Mesodermal cell (in vitro differentiated cells): ENCODE results near the gene FGD3. TPM values are rescaled to one million over a fixed set of nuclear protein-coding genes. Genes with fewer than 3 reads are reported as not detected.
"Not testable (repeated sequence)": the region's sequence is repeated elsewhere in the genome, so short reads cannot be mapped to it uniquely, and the experiment has no call there.

Source experiments
- H3K27ac ChIP-seq: 2 replicates; pipeline ENCODE4 v1.7.0; 2013; ENCODE audit warnings: mild to moderate bottlenecking, low read depth, low read length, moderate library complexity; ENCODE audit not compliant: severe bottlenecking
- H3K36me3 ChIP-seq: 2 replicates; pipeline ENCODE4 v1.7.1; 2013; ENCODE audit warnings: mild to moderate bottlenecking, low read length, moderate library complexity; ENCODE audit not compliant: control insufficient read depth, insufficient read depth
- H3K4me1 ChIP-seq: one replicate; pipeline ENCODE4 v1.7.1; 2013; ENCODE audit warnings: mild to moderate bottlenecking, low read length; ENCODE audit not compliant: insufficient read depth, control insufficient read depth, poor library complexity, severe bottlenecking
- H3K4me3 ChIP-seq: 2 replicates; pipeline ENCODE4 v1.7.0; 2013; ENCODE audit warnings: low read length, control low read depth, mild to moderate bottlenecking; ENCODE audit not compliant: insufficient read depth, poor library complexity, severe bottlenecking; ENCODE audit errors: extremely low read depth
- H3K9me3 ChIP-seq: 2 replicates; pipeline ENCODE4 v1.7.1; 2013; ENCODE audit warnings: mild to moderate bottlenecking, low read length, moderate library complexity; ENCODE audit not compliant: control insufficient read depth
- WGBS, 2 experiments: methylation state at CpG; one replicate each; pipeline ENCODE4 v1.1.5; 2013; ENCODE audit warnings: missing lambda C conversion rate in 2 of 2; ENCODE audit not compliant: insufficient coverage in 2 of 2; 5-methylcytosine and 5-hydroxymethylcytosine counted together
- polyA plus RNA-seq, 2 experiments: library from polyadenylated mRNA; stranded (reverse); fragments of 50-300 nt; gene quantifications; one replicate each; pipeline ENCODE4 v1.2.3, GENCODE V29; 2013

Gene FGD3
- 0.44 TPM for polyA plus RNA-seq (2013, experiment 1 of 2)
- polyA plus RNA-seq (2013, experiment 2 of 2): 0.15 TPM

- Histone ChIP-seq H3K36me3 (no peaks in the 10 kb centered on the region), H3K27ac (no peak within 1 kb of the TSS)
These were observed at the start of gene FGD3 for GRCh38 chr9:92947268-92948037. TSS of gene FGD3 (plus strand) at chr9:92947523. CDS start at chr9:92976257, 28,734 bp downstream.

DNA sequence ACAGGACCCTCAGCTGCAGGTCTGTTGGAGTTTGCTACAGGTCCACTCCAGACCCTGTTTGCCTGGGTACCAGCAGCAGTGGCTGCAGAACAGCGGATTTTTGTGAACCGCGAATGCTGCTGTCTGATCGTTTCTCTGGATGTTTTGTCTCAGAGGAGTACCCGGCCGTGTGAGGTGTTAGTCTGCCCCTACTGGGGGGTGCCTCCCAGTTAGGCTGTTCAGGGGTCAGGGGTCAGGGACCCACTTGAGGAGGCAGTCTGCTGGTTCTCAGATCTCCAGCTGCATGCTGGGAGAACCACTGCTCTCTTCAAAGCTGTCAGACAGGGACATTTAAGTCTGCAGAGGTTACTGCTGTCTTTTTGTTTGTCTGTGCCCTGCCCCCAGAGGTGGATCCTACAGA lies 42.2 kb upstream of the FGD3 start:
- not testable (repeated sequence) for H3K36me3 ChIP-seq, H3K9me3 ChIP-seq, H3K27ac ChIP-seq, H3K4me1 ChIP-seq, H3K4me3 ChIP-seq
- WGBS, 2 experiments: 60% methylated on average over 1 of the region's 6 CpGs; no CpG with 5 or more reads in 1 of the 2 experiments

More at GRCh38 chr9:92947268-92948037, at the start of gene FGD3:
- 7 to 16% methylated on average over 22 to 28 of the region's 36 CpGs for WGBS, 2 experiments
- peak within 1 kb of the TSS; percentile 32 for H3K4me3 ChIP-seq
- no peaks in the 10 kb centered on the region for H3K4me1 ChIP-seq
- no peaks in the 10 kb centered on the region for H3K9me3 ChIP-seq

DNA sequence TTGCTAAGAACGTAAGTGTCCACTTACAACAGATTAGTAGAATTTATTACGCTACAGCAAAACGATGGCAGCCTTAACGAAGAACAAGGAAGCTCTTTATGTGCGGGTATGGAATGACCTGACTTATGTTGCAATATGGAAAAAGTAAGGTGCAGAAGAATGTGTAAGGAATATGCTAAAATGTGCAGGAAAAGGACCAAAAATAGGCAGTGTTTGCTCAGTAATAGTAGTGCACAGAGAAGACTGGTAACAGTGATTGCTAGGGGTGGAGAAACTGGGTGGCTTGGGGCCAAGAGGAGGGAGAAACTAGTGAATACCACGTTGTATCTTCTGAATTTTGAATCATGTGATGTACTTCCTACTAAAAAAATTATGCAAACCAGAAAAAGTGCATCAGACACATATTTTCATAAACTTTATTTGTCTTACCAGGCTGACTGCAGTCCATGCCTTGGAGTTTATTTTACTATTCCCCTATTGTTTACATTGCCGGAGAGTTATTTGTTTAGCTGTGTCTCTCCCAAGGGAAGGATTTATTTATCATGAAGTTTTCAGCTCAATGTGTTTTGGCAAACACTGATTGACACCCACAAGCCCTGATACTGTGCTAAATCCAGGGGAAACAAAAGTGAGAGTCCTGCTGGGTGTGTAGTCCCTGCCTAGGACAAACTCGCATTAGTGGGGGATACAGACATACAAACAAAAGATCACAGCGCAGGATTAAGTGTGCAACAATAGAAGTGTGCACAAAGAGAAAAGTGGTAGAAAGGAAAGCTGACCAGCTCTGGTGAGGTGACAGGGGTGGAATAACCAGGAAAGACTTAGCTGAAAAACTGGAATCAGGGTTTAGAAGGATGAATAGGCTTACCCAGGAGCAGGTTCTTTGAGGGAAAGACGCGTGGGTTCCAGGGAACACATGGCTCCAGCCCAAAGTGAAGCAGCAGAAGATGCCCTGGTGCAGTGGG lies 35.5 kb upstream of the FGD3 start:
- Histone ChIP-seq H3K4me3 (no peak overlapping the region), H3K27ac (no peak overlapping the region), H3K4me1 (no peaks in the 10 kb centered on the region), H3K9me3 (no peaks in the 10 kb centered on the region), H3K36me3 (no peaks in the 10 kb centered on the region)
- WGBS, 2 experiments: 76 to 90% methylated on average over 7 to 8 of the region's 11 CpGs

DNA sequence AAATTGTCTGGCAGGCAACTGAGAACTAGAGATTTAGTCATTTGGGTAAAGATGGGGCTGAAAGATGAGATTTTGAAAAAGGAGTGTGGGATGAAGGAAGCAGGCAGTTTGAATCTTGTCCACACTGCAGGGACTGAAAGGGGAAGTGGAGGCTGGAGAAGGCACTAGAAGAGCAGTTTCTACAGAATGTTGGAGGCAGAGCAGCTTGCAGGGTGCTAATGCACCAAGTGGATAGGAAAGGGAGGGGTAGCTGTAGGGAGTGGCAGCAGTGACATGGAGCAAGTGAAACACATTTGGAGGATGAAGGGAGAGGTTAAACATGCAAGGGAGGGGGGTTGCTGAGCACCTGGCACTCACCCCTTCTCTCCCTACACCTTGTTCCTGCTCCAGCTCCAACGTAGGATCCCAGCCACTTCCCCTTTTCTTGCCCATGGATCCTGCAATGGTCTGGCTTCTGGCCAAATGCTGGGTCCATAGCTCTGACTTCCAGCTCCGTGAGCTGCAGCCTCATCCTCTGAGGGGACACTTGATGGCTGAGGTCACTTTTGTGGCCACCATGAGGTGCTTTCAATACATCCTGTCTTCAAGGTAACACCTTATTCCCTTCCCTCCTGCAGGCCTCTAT lies 30.0 kb upstream of the FGD3 start:
- H3K9me3 ChIP-seq: no peaks in the 10 kb centered on the region
- WGBS, 2 experiments: 84 to 96% methylated on average over 2 of the region's 2 CpGs
- no peaks in the 10 kb centered on the region for H3K4me1 ChIP-seq
- H3K36me3 ChIP-seq: no peaks in the 10 kb centered on the region
- H3K4me3 ChIP-seq: no peak overlapping the region
- no peak overlapping the region for H3K27ac ChIP-seq

- WGBS, 2 experiments: 100% methylated on average over 1 of the region's 1 CpG; no CpG with 5 or more reads in 1 of the 2 experiments
- Histone ChIP-seq H3K9me3 (no peaks in the 10 kb centered on the region), H3K27ac (no peak overlapping the region), H3K4me1 (no peaks in the 10 kb centered on the region), H3K4me3 (no peak overlapping the region), H3K36me3 (no peaks in the 10 kb centered on the region)
These were observed 26.9 kb upstream of the FGD3 start for GRCh38 chr9:92920437-92920836.

DNA sequence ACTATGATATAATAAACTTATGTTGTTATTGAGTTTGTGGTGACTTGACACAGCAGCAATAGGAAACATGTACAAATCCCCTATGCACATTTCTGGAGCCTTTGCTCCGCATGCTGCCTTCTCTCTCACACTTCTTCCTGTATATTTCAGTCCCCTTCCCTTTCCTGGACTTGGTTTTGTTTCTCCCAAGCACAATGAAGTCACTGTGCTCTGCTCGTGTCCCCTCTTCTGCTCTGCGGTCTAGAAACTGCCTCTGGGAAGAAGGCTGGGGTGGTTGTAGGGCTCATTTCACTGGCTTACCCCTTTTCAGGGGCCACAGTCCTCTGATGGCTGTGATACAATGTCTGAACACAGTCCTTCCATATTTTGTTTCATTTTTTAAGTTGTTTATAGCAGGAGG lies 15.7 kb upstream of the FGD3 start:
- Histone ChIP-seq H3K27ac (no peak overlapping the region), H3K4me3 (no peak overlapping the region), H3K4me1 (no peaks in the 10 kb centered on the region), H3K36me3 (no peaks in the 10 kb centered on the region), H3K9me3 (no peaks in the 10 kb centered on the region)
- 90% methylated on average over 2 of the region's 3 CpGs; no CpG with 5 or more reads in 1 of the 2 experiments for WGBS, 2 experiments

- no peaks in the 10 kb centered on the region for H3K9me3 ChIP-seq
- H3K36me3 ChIP-seq: no peaks in the 10 kb centered on the region
- no peak overlapping the region for H3K27ac ChIP-seq
- WGBS, 2 experiments: 100% methylated on average over 1 of the region's 1 CpG
- H3K4me3 ChIP-seq: no peak overlapping the region
- H3K4me1 ChIP-seq: no peaks in the 10 kb centered on the region
These were observed 13.0 kb upstream of the FGD3 start for GRCh38 chr9:92934321-92934720.

DNA sequence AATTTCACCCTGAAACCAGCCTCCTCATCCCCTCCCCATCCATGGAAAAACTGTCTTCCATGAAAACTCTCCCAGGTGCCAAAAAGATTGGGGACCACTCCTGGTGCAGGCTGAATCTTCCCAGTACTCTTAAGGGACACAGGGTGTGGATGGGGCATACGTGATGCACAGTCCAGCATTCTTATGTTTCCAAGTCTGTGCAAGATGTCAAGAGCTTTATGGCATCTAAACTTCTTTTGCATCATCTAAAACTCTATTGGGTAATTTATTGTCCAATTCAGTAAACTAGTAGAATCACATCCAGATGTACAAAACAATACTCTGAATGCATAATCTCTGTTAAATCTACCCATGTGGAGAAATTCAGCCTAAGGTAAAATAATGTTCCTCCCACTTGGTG lies 9.3 kb upstream of the FGD3 start:
- Histone ChIP-seq H3K36me3 (no peaks in the 10 kb centered on the region), H3K9me3 (no peaks in the 10 kb centered on the region), H3K27ac (no peak overlapping the region), H3K4me1 (no peaks in the 10 kb centered on the region), H3K4me3 (no peak overlapping the region)
- 80% methylated on average over 1 of the region's 1 CpG; no CpG with 5 or more reads in 1 of the 2 experiments for WGBS, 2 experiments

- Histone ChIP-seq H3K36me3 (no peaks in the 10 kb centered on the region), H3K9me3 (no peaks in the 10 kb centered on the region), H3K27ac (no peak overlapping the region), H3K4me1 (no peaks in the 10 kb centered on the region), H3K4me3 (no peak overlapping the region)
- WGBS, 2 experiments: 73 to 100% methylated on average over 1 to 4 of the region's 5 CpGs
These were observed 5.5 kb upstream of the FGD3 start for GRCh38 chr9:92941861-92942260.
